ENCODE measurements around the gene CARS2.
A peak's percentile ranks its signal among the peaks of the same experiment; 100 is the strongest.

CARS2 gene

GRCh38 chr13:110685305-110686020 lies 20.5 kb downstream of the CARS2 start:
- TF ChIP-seq, protein P1, sequence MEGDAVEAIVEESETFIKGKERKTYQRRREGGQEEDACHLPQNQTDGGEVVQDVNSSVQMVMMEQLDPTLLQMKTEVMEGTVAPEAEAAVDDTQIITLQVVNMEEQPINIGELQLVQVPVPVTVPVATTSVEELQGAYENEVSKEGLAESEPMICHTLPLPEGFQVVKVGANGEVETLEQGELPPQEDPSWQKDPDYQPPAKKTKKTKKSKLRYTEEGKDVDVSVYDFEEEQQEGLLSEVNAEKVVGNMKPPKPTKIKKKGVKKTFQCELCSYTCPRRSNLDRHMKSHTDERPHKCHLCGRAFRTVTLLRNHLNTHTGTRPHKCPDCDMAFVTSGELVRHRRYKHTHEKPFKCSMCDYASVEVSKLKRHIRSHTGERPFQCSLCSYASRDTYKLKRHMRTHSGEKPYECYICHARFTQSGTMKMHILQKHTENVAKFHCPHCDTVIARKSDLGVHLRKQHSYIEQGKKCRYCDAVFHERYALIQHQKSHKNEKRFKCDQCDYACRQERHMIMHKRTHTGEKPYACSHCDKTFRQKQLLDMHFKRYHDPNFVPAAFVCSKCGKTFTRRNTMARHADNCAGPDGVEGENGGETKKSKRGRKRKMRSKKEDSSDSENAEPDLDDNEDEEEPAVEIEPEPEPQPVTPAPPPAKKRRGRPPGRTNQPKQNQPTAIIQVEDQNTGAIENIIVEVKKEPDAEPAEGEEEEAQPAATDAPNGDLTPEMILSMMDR (IDR thresholded peaks at IDR 0.05; ENCODE audit: insufficient read depth, low read depth, low read length, missing control alignments) = no peak
- no peak overlapping the region for H3K4me3 ChIP-seq (ENCODE audit: low read length)
- DNase-seq (ENCODE audit: low read depth) = no peak

GRCh38 chr13:110684388-110685056 lies 21.4 kb downstream of the CARS2 start:
- H3K4me3 ChIP-seq (ENCODE audit: low read length) = no peak overlapping the region
- no peak for DNase-seq (ENCODE audit: low read depth)
- TF ChIP-seq, protein P1 (IDR thresholded peaks at IDR 0.05; ENCODE audit: insufficient read depth, low read depth, low read length, missing control alignments) = no peak

DNA sequence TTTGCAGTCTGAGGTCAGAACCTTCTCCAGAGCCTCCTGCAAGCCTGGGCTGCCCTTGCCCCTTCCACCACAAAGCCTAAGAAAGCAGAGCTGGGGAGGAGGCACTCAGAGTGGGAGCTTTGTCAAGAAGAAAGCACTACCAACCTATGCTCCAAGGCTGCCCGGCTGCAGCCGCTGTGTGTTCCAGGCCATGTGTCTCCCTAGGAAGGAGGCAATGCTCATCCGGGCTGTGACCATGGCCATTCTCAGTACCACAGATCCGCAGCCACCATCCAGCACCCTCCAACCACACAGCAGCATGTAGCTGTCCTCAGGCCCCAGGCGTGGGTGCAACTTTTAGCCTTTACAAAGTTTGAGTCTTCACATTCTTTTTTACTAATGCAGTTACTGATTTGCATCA lies 22.0 kb downstream of the CARS2 start:
- DNase-seq (ENCODE audit: low read depth) = no peak
- TF ChIP-seq, protein P1 (IDR thresholded peaks at IDR 0.05; ENCODE audit: insufficient read depth, low read depth, low read length, missing control alignments) = no peak
- no peak overlapping the region for H3K4me3 ChIP-seq (ENCODE audit: low read length)

DNA sequence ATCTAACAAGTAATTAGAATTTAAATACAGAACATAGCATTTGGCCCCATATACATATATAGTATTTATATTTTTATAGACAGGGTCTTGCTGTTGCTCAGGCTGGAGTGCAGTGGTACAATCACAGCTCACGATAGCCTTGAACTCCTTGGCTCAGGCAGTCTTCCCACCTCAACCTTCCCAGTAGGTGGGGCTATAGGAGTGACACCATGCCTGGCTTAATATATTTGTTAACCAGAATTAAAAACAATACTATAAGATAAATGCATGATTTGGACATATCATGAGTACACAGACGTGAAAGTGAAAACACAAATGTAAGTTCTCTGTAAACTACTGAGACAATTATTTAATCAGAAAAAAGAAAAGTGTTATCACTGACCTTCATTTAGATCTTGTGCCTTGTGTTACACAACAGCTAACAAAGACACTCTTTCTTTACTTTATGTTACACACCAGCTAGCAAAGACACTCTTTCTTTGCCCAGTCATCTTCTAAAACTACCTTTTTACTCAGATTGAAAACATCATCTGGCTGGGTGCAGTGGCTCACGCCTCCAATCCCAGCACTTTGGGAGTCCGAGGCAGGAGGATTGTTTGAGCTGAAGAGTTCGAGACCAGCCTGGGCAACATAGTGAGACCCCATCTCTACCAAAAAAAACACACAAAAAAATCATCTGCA lies 22.6 kb downstream of the CARS2 start:
- peak; percentile 32 for DNase-seq (ENCODE audit: low read depth)
- TF ChIP-seq, protein P1 (IDR thresholded peaks at IDR 0.05; ENCODE audit: insufficient read depth, low read depth, low read length, missing control alignments) = peak; percentile 48
- no peak overlapping the region for H3K4me3 ChIP-seq (ENCODE audit: low read length)

GRCh38 chr13:110682746-110683145 lies 23.2 kb downstream of the CARS2 start:
- DNase-seq (ENCODE audit: low read depth) = no peak
- H3K4me3 ChIP-seq (ENCODE audit: low read length) = no peak overlapping the region
- TF ChIP-seq, protein P1 (IDR thresholded peaks at IDR 0.05; ENCODE audit: insufficient read depth, low read depth, low read length, missing control alignments) = no peak

DNA sequence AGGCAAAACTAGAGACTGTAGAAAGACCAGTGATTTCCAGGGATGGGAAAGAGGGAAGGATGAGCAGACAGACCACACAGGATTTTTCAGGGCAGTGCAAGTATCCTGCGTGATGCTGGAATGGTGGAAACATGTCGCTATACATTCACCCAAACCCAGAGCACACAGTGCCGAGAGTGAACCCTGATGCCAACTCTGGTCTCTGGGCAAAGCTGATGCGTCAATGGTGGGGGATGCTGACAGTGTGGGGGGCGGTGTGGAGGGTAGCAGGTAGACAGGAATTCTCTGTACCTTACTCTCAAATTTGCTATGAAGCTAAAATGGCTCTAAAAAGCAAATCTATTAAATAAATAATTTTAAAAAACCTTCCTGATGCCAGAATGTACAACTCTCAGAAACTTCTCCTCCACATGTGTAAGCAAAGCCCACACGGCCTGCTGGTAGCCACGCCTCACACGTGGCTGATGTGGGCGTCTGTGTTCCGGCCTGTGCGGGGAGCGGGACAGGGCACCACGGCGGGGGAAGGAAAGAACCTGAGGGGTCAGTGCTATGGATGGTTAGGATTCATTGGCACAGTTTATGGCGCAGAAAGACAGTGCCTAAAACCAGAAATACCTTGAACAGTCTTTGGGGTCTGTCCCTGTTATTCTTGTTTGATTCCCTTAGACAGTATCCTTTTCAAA lies 23.9 kb downstream of the CARS2 start:
- no peak overlapping the region for H3K4me3 ChIP-seq (ENCODE audit: low read length)
- TF ChIP-seq, protein P1 (IDR thresholded peaks at IDR 0.05; ENCODE audit: insufficient read depth, low read depth, low read length, missing control alignments) = no peak
- no peak for DNase-seq (ENCODE audit: low read depth)

Data from epithelial cell of esophagus (primary cell).